Head of caudate nucleus (tissue), 42 donors: ENCODE results near the gene DNAH3.
"Not testable (repeated sequence)": the region's sequence is repeated elsewhere in the genome, so short reads cannot be mapped to it uniquely, and the experiment has no call there.

Experiments
- DNase-seq, 42 donors: peaks; one replicate each; pipeline versions ENCODE4 v3.0.0 to v3.0.0-alpha.2; 2020 to 2021; ENCODE audit warnings: mixed read lengths in 7 of 42
- intact Hi-C: fragments of 100-400 bp; cut with DNase I; formaldehyde crosslinking; loops from one replicate; pipeline ENCODE4 v1.15.0; 2022

DNAH3 gene

DNA sequence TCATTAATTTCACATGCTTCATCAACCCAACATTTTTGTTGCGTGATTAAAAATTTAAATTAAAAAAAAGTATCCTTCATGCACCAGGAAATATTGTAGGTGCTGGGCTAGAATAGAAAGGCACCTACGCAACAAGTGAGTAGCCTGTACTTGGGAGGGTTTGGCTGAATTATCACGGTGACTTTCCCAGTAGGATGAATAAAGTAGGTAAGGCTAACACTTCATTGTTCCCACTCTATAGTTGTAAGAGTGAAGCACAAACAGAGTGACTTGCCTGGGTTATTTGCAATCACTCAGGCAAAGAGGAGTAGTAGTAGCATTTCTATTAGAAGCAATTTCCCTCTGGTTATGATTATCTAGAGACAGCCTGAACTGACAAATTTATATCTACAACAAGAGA lies 62.5 kb downstream of the DNAH3 start:
- DNase-seq = no peak
- intact Hi-C loops = no loop called here

DNA sequence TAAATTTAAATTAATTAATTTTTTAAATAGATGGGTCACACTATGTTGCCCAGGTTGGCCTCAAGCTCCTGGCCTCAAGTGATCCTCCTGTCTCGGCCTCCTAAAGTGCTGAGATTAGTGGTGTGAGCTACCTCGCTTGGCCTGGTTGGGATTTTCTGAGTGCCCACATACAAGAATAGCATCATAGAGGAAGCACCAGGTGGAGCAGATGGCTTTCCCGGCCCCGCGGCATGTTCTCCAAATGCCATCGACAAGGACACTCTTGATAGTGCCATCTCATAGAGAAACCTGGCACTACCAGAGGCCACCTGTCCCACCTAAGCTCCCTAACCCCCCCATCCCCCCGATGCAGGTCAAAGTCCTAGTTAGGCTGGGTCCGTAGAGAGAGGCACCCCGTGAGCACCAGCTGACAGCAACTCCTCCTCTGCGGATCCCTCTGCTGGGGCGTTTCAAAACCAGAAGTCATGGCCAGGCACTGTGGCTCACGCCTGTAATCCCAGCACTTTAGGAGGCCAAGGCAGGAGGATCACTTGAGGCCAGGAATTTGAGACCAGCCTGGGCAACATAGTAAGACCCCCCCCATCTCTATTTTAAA lies 65.9 kb downstream of the DNAH3 start:
- intact Hi-C loops = loop anchor here (2.0 kb wide), 1 partner anchor 234 kb away; no protein-coding TSS in a partner anchor
- DNase-seq = no peak

DNA sequence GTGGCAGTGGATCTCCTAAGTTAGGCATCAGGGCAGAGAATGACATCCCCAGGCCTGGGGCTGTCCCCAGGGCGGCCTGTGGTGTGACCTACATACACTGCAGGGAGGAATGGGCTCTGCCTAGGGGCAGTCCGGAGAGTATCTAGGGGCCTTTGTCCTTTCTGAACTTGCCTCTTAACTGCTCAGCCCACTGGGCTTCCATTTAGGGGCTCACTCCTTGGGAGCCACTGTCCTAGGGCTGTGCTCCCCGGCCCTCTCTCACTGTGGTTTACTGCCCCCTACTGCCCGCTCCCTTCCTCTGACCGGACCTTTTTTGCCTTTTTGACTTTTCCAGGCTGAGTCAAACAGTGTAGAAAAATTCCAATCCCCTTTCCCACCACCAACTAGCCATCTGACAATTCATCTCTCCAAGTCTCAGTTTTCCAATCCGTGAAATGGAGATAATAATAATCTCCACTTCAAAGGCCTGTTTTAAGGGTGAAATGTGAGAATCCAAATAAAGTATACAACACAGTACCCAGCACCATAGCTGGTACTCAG lies 66.8 kb downstream of the DNAH3 start:
- intact Hi-C loops = loop anchor here (2.0 kb wide), 1 partner anchor 233 kb away; no protein-coding TSS in a partner anchor
- peak in 41 of 42 donors; percentile 24 to 86 (median 66) for DNase-seq

DNA sequence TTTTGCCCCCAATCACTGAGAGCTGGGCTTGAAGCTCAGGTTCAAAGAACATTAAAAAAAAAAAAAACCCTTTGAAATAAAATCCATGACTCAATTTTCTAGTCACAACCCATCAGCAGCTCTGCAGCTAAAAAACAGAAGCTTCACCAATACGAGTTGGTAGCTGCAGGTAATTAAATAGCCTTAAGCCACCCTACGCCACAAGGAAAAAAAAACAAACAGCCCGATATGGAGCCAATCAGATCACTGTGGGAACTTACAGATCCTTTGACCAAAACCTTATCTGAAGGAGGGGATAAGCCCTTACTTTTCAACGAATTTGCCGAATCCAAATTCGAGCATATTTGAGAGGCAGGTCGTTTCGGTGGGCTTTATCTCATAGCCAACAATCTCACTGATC lies 69.3 kb downstream of the DNAH3 start:
- DNase-seq = no peak
- intact Hi-C loops = no loop called here

DNA sequence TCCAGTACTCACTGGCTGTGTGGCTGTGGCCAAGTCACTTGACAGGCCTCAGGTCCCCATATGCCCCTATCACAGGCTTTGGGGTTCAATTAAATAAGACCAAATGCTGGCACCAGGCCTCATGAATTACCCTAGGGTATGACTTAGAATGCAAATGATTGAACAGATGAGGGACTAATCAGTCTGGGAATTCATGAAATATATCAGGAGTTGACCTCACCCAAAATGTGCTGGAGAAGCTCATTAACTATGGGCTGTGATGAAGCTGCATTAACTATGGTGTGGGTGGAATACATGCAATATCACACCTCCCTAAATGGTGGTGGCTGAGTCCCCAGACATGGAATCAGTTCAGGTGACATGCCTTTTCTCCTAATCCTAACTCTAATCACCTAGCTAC lies 72.1 kb downstream of the DNAH3 start:
- no peak for DNase-seq
- intact Hi-C loops = no loop called here

DNA sequence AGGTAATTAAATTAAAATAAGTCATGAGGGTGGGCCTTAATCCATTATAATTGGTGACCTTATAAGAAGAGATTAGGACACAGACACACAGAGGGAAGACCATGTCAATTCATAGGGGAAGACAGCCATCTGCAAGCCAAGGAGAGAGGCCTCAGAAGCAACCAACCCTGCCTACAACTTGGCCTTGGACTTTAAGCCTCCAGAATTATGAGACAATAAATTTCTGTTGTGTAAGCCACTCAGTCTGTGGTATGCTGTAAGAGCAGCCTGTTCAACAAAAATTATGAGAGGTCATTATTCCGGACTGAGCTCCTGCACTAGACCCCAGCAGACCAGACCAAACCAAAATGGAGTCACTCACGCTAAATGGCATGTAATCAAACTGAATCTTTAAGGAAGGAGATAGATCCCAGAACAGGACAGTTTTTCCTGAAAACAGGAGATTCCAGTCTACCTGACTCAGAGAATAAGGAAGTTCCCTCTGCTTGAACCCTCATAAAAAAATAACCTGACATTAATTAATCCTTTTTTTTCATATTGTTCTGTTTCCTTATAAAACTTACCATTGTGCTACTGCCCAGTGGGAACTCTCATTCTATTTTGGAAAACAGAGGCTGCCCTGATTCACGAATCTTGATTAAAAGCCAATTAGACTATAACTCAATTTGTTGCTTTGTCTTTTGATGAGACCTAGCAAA lies 74.3 kb downstream of the DNAH3 start:
- no peak for DNase-seq
- intact Hi-C loops = no loop called here

DNA sequence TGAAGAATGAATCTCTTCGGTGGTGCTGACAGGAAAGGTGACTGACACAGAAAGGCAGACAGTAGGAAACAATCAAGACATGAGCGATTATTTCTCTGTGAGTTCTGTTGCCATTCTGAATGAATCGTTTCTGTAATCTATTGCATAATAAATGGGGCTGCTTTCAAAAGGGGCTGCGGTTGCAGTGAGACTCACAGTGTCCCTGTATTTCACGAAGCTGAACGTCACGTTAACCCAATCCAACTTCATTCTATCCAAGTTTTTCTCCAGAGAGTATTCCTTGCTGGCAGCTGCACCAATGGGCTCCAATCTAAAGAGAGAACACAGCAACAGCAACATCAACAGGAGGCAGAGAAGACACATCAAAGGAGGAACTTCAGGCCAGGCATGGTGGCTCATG lies 75.4 kb downstream of the DNAH3 start:
- no peak for DNase-seq
- intact Hi-C loops = no loop called here

DNA sequence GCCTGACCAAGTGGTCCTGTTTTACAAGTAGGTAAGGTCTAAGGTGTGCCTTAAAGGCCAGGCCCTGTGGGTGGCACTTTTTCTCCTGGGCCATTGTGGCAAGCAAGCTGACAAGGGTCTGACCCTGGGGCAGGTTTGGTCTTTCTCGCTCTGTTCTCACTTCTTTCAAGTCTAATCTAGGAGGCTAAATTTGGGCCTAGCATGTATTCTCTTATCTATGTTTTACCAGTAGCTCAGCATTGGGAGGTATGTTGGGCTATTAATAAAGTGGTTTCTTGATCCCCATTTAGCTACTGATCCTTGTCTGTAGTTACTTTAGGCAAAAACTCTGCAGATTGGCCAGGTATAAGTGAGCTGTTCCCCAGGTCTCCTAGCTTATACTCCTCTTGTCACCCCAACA lies 77.7 kb downstream of the DNAH3 start:
- intact Hi-C loops = no loop called here

DNA sequence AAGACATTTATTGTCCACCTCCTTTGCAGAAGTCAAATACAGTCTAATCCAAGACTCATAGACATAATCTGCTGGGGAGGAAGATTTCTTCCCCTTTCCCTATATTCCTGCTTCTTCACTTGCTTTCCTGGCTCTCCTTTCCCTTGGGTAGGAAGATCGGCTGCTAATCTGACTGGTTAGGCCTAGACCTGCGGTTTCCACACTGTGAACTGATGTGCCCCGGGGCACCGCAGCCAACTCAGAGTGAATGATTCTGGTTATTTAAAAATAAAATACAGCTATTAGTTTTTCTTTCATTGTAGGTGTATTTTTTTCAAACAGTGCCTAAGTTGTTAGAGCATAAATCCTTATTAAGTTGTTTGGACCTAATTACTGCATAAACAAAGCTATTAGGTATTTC lies 78.9 kb downstream of the DNAH3 start:
- intact Hi-C loops = no loop called here
- no peak for DNase-seq

More for the DNA sequence above, 77.7 kb downstream of the DNAH3 start:
- no peak for DNase-seq

DNA sequence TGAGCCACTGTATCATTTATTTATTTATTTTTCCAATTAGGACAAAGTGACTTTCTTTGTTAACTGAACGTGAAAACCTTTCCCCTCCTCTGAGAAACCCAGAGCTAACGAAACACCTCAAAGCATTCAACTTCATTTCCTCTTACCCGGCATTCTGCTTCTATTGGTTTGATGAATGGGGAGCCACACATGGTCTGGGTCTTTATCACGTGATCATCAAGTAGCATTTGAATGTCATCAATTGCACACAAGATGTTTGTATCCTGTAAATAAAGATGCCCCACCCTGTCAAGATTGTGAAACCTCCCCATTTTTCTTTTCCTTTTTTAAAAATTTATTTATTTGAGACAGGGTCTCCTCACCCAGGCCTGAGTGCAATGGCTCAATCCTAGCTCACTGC lies 80.1 kb downstream of the DNAH3 start:
- intact Hi-C loops = no loop called here
- DNase-seq = no peak

DNA sequence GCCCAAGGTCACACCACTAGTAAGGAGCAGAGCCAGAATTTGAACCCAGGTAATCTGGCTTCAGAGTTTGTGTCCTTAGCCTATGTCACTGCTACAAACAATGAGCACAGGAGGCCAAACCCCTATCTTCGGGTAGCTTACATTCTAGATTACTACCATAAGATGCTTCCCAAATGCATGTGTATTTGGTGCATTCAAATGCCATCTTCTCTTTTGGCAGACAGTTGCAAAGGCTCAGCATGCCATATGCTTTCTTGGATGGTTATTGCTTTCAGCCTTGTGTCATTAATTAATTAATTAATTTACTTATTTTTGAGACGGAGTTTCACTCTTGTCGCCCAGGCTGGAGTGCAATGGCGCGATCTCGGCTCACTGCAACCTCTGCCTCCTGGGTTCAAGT lies 80.7 kb downstream of the DNAH3 start:
- intact Hi-C loops = no loop called here
- peak in 1 of 42 donors; percentile 19 for DNase-seq

DNA sequence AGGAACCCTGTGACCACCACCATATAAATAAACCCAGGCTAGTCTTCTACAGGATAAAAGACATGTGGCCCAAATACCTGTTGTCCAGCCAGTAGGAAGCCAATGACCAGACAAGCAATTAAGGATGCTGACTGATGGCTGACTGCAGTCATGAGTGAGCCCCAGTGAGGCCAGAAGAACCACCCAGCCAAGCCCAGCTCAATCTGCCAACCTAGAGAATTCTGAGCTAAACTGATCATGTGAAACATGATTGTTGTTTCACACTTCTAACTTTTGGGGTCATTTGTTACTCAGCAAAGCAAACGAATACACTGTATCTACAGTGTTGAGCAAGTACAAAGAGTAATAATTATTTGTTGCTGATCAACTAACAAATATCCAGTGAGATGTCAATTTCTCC lies 86.4 kb downstream of the DNAH3 start:
- intact Hi-C loops = no loop called here
- DNase-seq = no peak

DNA sequence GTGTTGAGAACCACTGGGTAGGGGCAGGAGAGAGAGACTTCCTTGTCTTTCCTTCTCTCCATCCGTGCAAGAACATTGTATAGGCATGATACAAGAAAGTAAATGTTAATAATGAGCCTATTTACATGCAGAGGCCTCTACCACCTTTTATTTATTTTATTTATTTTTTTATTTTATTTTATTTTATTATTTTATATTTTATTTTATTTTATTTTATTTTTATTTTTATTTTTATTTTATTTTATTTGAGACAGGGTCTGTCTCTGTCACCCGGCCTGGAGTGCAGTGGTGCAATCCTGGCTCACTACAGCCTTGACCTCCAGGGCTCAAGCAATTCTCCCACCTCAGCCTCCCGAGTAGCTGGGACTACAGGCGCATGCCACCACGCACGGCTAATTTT lies 87.3 kb downstream of the DNAH3 start:
- intact Hi-C loops, DNase-seq: not testable (repeated sequence)

DNA sequence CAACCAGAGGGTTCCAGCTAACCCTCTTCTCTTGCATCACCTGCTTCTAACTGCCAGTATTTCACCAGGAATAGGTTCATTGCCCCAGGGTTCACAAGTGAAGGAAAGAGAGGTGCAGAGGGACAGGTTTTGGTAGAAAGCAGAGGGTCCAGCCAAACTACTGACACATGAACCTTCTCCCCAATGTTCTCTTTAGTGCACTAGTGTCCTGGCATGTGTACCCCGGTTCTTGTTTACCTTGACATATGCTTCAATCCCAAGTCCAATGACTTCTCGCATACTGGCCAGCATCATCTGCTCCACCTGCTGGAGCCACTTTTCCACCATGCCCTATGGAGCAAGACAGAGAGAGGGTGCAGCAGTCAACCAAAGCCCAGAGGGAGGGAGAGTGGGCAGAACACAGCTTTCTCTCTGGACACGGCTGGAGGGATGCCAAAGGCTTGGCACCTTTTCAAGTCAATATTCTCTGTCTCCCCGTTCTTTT lies 90.6 kb downstream of the DNAH3 start:
- intact Hi-C loops = no loop called here
- DNase-seq = peak in 8 of 42 donors; percentile 8 to 63 (median 18)

DNA sequence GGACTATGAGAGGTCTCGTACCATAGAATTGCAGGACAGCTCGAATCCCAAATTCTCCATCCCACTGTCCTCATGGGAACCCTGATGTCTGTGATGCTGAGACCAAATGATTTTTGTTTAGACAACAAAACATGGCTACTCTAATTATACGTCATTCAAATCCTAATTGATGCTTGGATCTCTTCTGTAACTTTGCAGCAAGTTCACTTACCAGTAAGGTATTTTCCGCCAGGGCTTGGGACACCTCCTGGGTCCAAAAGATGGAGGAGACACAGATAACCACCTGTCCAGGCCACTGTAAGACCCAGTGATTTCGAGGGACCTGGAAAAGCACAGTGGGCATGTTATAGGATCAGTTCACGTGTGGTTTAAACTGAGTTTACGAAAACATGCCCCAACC lies 92.8 kb downstream of the DNAH3 start:
- intact Hi-C loops = no loop called here
- DNase-seq = no peak

DNA sequence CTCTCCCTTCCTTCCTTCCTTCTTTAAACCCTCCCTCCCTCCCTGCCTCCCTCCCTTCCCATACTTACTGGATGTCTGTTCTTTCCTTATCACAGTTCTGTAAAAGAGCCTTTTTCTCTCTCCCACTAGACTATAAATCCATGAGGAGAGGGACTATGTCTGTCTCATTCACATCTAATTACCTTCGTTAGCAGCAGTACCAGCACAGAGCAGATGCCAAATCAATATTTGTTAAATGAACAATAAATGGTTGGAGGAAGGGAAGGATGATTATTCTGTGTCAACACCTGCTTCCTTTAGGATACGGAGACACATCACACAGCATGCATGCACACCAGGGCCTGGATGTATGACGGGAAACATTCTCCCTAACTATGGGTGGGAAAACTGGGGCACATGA lies 94.2 kb downstream of the DNAH3 start:
- intact Hi-C loops = no loop called here

DNA sequence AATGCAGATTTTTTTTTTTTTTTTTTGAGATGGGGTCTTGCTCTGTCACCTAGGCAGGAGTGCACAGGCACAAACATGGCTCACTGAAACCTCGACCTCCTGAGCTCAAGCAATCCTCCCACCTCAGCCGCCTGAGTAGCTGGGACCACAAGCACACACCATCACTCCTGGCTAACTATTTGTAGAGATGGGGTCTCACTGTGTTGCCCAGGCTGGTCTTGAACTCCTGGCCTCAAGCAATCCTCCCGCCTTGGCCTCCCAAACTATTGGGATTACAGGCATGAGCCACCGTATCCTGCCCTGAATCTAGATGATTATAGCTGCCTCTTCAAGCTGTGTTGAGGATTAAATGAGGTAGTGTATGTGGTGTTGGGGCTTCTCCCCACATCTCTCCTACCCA lies 94.9 kb downstream of the DNAH3 start:
- intact Hi-C loops, DNase-seq: not testable (repeated sequence)

More for the DNA sequence above, 94.2 kb downstream of the DNAH3 start:
- DNase-seq = no peak

DNA sequence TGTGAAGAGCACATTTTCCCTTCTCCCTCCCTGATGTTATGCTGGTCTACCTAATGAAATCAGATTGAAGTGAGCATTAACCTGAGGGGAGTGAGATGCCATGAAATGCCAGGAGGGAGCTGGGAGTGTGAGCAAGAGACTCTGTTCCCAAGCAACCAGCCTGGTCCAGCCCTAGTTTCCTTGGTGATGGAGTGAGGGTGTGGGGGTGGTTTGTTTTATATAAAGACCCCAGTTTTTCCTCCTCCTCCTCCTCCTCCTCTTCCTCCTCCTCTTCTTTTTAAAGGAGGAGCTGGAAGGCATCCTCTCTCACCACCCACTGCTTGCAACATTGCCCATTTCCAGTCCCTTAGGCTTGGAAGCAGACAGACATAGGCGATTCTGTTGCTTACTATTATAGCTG lies 97.1 kb downstream of the DNAH3 start:
- intact Hi-C loops = no loop called here
- DNase-seq = peak in 32 of 42 donors; percentile 5 to 71 (median 29)

DNA sequence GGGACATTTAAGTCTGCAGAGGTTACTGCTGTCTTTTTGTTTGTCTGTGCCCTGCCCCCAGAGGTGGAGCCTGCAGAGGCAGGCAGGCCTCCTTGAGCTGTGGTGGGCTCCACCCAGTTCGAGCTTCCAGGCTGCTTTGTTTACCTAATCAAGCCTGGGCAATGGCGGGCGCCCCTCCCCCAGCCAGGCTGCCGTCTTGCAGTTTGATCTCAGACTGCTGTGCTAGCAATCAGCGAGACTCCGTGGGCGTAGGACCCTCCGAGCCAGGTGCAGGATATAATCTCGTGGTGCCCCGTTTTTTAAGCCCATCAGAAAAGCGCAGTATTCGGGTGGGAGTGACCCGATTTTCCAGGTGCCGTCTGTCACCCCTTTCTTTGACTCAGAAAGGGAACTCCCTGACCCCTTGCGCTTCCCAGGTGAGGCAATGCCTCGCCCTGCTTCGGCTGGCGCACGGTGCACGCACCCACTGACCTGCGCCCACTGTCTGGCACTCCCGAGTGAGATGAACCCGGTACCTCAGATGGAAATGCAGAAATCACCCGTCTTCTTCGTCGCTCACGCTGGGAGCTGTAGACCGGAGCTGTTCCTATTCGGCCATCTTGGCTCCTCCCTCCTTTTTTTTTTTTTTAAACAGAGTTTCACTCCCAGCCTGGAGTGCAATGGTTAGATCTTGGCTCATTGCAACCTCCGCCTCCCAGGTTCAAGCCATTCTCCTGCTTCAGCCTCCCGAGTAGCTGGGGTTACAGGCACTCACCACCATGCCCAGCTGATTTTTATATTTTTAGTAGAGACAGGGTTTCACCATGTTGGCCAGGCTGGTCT lies 102.3 kb downstream of the DNAH3 start:
- DNase-seq, intact Hi-C loops: not testable (repeated sequence)

DNA sequence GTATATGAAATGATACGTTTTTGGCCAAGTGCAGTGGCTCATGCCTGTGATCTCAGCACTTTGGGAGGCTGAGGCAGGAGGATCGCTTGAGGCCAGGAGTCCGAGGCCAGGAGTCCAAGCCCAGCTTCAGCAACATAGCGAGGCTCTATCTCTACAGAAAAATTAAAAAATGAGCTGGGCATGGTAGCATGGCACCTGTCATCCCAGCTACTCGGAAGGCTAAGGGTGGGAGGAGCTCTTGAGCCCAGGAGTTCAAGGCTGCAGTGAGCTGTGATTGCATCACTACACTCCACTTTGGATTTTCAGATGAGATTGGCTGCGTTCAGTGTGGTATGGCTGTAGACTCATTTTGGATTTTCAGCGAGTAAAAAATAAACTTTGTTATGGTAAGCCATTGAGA lies 112.4 kb downstream of the DNAH3 start:
- DNase-seq = peak in 1 of 42 donors; percentile 12
- intact Hi-C loops = no loop called here
